CD14-positive monocyte (primary cell): Measurements from ENCODE around the gene PA2G4. TPM values are rescaled to one million over a fixed set of nuclear protein-coding genes. Genes with fewer than 3 reads are reported as not detected.

Source experiments
- DNase-seq, 3 donors: peaks; one replicate each; pipeline ENCODE4 v3.0.0-alpha.2; 2011 to 2022
- H2AFZ ChIP-seq: 2 replicates; pipeline ENCODE4 v1.6.0; 2012; ENCODE audit warnings: mild to moderate bottlenecking, low read depth, low read length, inconsistent platforms; ENCODE audit not compliant: insufficient read depth, poor library complexity, severe bottlenecking
- H3K27ac ChIP-seq, 2 donors: 1 replicate in 1 of 2; 2 replicates in 1 of 2; pipeline ENCODE4 v1.5.1; 2012 to 2013; ENCODE audit warnings: low read length in 2 of 2, control low read depth in 1 of 2, inconsistent platforms in 1 of 2, low read depth in 1 of 2, mild to moderate bottlenecking in 1 of 2
- H3K27me3 ChIP-seq, 2 donors: one replicate each; pipeline versions ENCODE4 v1.6.0 to v1.6.1; 2011 to 2013; ENCODE audit warnings: low read length in 2 of 2; ENCODE audit not compliant: control insufficient read depth in 2 of 2, insufficient read depth in 2 of 2
- H3K36me3 ChIP-seq, 2 donors: replicated peaks in 1 of 2; 1 replicate in 1 of 2; 2 replicates in 1 of 2; pipeline versions ENCODE4 v1.5.1 to v1.6.1; 2012 to 2013; ENCODE audit warnings: low read length in 2 of 2, control low read depth in 1 of 2, inconsistent platforms in 1 of 2, mild to moderate bottlenecking in 1 of 2; ENCODE audit not compliant: insufficient read depth in 2 of 2, control insufficient read depth in 1 of 2
- H3K4me1 ChIP-seq, 2 donors: 1 replicate in 1 of 2; 2 replicates in 1 of 2; pipeline versions ENCODE4 v1.5.1 to v1.6.1; 2012 to 2013; ENCODE audit warnings: low read length in 2 of 2, control low read depth in 1 of 2, inconsistent platforms in 1 of 2, mild to moderate bottlenecking in 1 of 2, moderate library complexity in 1 of 2; ENCODE audit not compliant: insufficient read depth in 2 of 2, control insufficient read depth in 1 of 2
- H3K4me2 ChIP-seq: replicated peaks from 2 replicates; pipeline ENCODE3; 2012; ENCODE audit warnings: low read length, moderate library complexity, mild to moderate bottlenecking; ENCODE audit not compliant: poor library complexity, severe bottlenecking; ENCODE audit errors: extremely low read depth
- H3K4me3 ChIP-seq, 3 experiments: fragments of 200-600 bp in 1 of 3; sonication (generic) in 1 of 3; replicated peaks in 1 of 3; 1 replicate in 2 of 3; 2 replicates in 1 of 3; pipeline ENCODE4 v1.5.1; 2011 to 2013; ENCODE audit warnings: low read length in 3 of 3, mild to moderate bottlenecking in 3 of 3, control low read depth in 2 of 3, low read depth in 2 of 3, inconsistent platforms in 1 of 3, moderate library complexity in 1 of 3
- H3K79me2 ChIP-seq: 2 replicates; pipeline ENCODE4 v1.6.0; 2012; ENCODE audit warnings: mild to moderate bottlenecking, control low read depth, inconsistent platforms, low read length, moderate library complexity; ENCODE audit not compliant: insufficient read depth
- H3K9ac ChIP-seq: 2 replicates; pipeline ENCODE4 v1.6.0; 2017; ENCODE audit warnings: low read length, mild to moderate bottlenecking; ENCODE audit not compliant: insufficient read depth, poor library complexity, severe bottlenecking
- H3K9me3 ChIP-seq, 2 donors: replicated peaks in 1 of 2; 1 replicate in 1 of 2; 2 replicates in 1 of 2; pipeline versions ENCODE4 v1.5.1 to v1.6.1; 2012 to 2013; ENCODE audit warnings: low read length in 2 of 2, control low read depth in 1 of 2; ENCODE audit not compliant: control insufficient read depth in 1 of 2, insufficient read depth in 1 of 2
- H4K20me1 ChIP-seq: 2 replicates; pipeline ENCODE4 v1.6.0; 2012; ENCODE audit warnings: mild to moderate bottlenecking, low read length, control low read depth, moderate library complexity; ENCODE audit not compliant: insufficient read depth
- H3K27ac Mint-ChIP-seq, 7 donors: one replicate each; pipeline ENCODE4 v1.8.0; 2020; ENCODE audit warnings: mild to moderate bottlenecking in 7 of 7, mixed read lengths in 7 of 7, moderate library complexity in 6 of 7, inconsistent platforms in 2 of 7
- H3K27me3 Mint-ChIP-seq, 3 donors: one replicate each; pipeline ENCODE4 v1.8.0; 2021 to 2022; ENCODE audit warnings: low read depth in 3 of 3, mild to moderate bottlenecking in 3 of 3, mixed read lengths in 3 of 3, moderate library complexity in 3 of 3, inconsistent platforms in 1 of 3
- H3K36me3 Mint-ChIP-seq, 2 donors: one replicate each; pipeline ENCODE4 v1.8.0; 2020; ENCODE audit warnings: mixed read lengths in 2 of 2, inconsistent platforms in 1 of 2, mild to moderate bottlenecking in 1 of 2
- H3K4me1 Mint-ChIP-seq: one replicate; pipeline ENCODE4 v1.8.0; 2020; ENCODE audit warnings: mild to moderate bottlenecking, mixed read lengths
- H3K4me3 Mint-ChIP-seq, 2 donors: one replicate each; pipeline ENCODE4 v1.8.0; 2020; ENCODE audit warnings: mild to moderate bottlenecking in 2 of 2, mixed read lengths in 2 of 2, moderate library complexity in 1 of 2
- H3K9me3 Mint-ChIP-seq, 7 donors: one replicate each; pipeline ENCODE4 v1.8.0; 2020 to 2022; ENCODE audit warnings: mixed read lengths in 7 of 7, mild to moderate bottlenecking in 6 of 7, moderate library complexity in 6 of 7, inconsistent platforms in 2 of 7
- WGBS: methylation state at CpG from one replicate; pipeline ENCODE4 v1.1.5; 2013; ENCODE audit warnings: missing lambda C conversion rate; ENCODE audit not compliant: insufficient coverage; 5-methylcytosine and 5-hydroxymethylcytosine counted together
- intact Hi-C, 2 donors: fragments of 100-400 bp; cut with micrococcal nuclease; formaldehyde crosslinking; loops; one replicate each; pipeline versions ENCODE4 v1.15.0 to v1.15.1; 2023
- polyA plus RNA-seq, 3 donors: library from polyadenylated mRNA; depleted of rRNA in 1 of 3; unstranded in 2 of 3; stranded (reverse) in 1 of 3; fragments of 300-500 nt in 2 of 3; fragments of >200 nt in 1 of 3; fragmentation: Illumina TruSeq in 2 of 3; gene quantifications; 1 replicate in 2 of 3; 2 replicates in 1 of 3; pipeline ENCODE4 v1.2.3, GENCODE V29; 2012 to 2021
- TF ChIP-seq, protein P1 (sequence below): fragments of 200-600 bp; IDR thresholded peaks from one replicate; pipeline ENCODE4 v1.8.0; 2022; ENCODE audit warnings: antibody characterized with exemption, mild to moderate bottlenecking

The PA2G4 gene
- polyA plus RNA-seq, 3 donors = 83.0 to 84.2 (median 83.0) TPM

DNA sequence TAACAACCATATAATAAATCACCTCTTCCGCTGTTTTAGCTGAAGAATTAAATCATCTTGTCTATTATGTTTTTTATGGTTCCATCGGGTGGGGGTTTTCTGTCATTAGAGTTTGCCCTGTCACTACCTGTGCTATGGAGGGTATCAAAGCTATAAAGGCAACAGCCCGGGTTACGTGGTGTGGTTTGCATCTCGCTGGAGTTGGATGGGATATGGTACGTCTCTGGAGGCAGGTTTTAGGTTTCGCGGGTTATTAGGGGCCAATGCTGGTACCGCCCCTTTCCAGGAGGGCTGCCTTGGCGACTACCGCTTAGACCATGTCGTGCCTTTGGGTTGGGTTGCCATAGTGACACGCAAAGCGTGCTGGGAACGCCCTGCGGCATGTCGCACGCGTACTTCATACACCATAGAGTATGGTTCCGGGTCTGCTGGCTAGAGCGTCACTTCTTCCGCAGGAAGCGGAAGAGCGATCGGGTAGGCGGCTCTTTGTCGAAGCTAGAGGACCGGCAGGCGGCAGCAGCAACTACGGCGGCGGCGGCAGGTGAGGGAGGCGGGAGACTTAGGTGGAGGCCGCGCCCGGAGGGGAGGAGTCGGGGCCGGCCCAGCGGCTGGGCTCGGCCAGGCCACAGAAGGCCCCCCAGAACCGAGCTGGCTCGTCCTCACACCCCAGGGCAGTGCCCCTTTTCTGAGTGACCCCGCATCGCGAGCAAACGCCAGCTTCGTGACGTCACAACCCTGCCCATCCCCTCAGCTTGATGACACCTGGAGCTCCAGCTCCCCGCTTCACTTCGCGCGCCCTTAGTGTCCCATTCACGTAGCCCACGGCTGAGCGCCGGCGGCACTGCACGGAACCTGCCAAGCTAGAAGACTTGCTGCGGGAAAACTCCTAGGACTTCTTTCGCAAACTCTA, 13.7 kb downstream of the PA2G4 start, which contains the start of gene ZC3H10:
TSS of gene ZC3H10 (plus strand) at position 489 of the 910 bp plus-strand sequence. CDS start 2,297 bp downstream, outside the sequence.
- Histone ChIP-seq H3K4me3 (peak within 1 kb of the TSS; percentile 89 to 97 (median 89)), H3K4me1 (peaks cover 30 to 35% of the 10 kb centered on the region in 2 donors), H3K9me3 (no peaks in the 10 kb centered on the region), H3K27me3 (no peaks in the 10 kb centered on the region), H3K4me2 (peak within 1 kb of the TSS; percentile 85), H3K36me3 (peaks cover 21 to 39% of the 10 kb centered on the region in 2 donors), H2AFZ (peak within 1 kb of the TSS; percentile 68), H3K27ac (peak within 1 kb of the TSS; percentile 92 to 98), H3K9ac (peak within 1 kb of the TSS; percentile 91), H4K20me1 (peaks cover 27% of the 10 kb centered on the region), H3K79me2 (peaks cover 62% of the 10 kb centered on the region)
- no peaks in the 10 kb centered on the region for H3K27me3 Mint-ChIP-seq
- H3K4me3 Mint-ChIP-seq = peak within 1 kb of the TSS; percentile 95 to 98
- intact Hi-C loops = loop anchor here (2.0 to 10.0 kb wide), 7 partner anchors 34 to 293 kb away; partner anchors contain the start of genes RPS26 (in 2 of the 2), DNAJC14 (in 1 of the 2), MYL6 (in 1 of the 2) and MYL6B (in 1 of the 2)
- H3K4me1 Mint-ChIP-seq = peaks cover 38% of the 10 kb centered on the region
- H3K9me3 Mint-ChIP-seq = no peaks in the 10 kb centered on the region
- under 1% methylated on average over 60 of the region's 61 CpGs for WGBS
- H3K27ac Mint-ChIP-seq = peak within 1 kb of the TSS; percentile 97 to 100 (median 99)
- TF ChIP-seq, protein P1, sequence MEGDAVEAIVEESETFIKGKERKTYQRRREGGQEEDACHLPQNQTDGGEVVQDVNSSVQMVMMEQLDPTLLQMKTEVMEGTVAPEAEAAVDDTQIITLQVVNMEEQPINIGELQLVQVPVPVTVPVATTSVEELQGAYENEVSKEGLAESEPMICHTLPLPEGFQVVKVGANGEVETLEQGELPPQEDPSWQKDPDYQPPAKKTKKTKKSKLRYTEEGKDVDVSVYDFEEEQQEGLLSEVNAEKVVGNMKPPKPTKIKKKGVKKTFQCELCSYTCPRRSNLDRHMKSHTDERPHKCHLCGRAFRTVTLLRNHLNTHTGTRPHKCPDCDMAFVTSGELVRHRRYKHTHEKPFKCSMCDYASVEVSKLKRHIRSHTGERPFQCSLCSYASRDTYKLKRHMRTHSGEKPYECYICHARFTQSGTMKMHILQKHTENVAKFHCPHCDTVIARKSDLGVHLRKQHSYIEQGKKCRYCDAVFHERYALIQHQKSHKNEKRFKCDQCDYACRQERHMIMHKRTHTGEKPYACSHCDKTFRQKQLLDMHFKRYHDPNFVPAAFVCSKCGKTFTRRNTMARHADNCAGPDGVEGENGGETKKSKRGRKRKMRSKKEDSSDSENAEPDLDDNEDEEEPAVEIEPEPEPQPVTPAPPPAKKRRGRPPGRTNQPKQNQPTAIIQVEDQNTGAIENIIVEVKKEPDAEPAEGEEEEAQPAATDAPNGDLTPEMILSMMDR = peak; percentile 44
- DNase-seq = peak; percentile 100
- H3K36me3 Mint-ChIP-seq = peaks cover 36 to 39% of the 10 kb centered on the region in 2 donors

DNA sequence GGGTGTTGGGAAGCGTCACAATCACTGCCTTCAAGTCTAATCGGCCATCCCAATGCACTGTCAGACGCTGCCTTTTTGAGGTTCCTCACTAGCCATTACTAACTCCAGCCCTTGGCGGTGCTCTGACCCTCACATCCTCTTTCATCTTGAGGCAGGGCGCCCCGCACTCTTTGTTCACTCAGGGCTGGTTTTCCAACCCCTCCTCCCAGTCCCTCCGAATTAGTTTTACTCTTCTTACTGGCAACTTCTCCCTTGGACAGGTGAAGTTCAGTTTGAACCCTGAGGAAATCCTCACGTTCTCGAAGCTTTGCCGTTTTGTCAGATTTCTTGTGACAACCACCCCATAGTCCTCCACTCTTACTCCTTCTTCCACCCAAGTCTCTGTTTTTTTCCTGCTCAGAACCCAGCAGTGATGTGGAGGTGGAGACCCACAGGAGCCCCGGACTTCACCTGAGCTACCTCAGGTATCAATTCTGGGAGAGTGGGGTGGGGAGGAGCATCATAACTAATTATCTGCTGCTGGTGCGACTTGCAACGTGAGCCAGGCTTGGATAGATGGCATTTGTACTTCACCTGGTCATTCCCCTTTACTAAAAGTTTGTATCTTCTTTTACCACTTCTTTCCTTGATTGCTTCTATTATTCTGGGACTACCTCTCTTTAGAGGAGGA, 14.5 kb downstream of the PA2G4 start:
- Histone ChIP-seq H3K9ac (peak overlapping the region; percentile 84), H3K4me3 (peak overlapping the region; percentile 49 to 97 (median 89)), H3K27me3 (no peaks in the 10 kb centered on the region), H4K20me1 (peaks cover 28% of the 10 kb centered on the region), H3K79me2 (peaks cover 70% of the 10 kb centered on the region), H3K9me3 (no peaks in the 10 kb centered on the region), H2AFZ (peak overlapping the region; percentile 68), H3K4me1 (peaks cover 33 to 42% of the 10 kb centered on the region in 2 donors), H3K27ac (peak overlapping the region; percentile 92 to 98), H3K4me2 (peak overlapping the region; percentile 85), H3K36me3 (peaks cover 16 to 31% of the 10 kb centered on the region in 2 donors)
- intact Hi-C loops = loop anchor here (2.0 to 10.0 kb wide), 7 partner anchors 33 to 294 kb away; partner anchors contain the start of genes RPS26 (in 2 of the 2), DNAJC14 (in 1 of the 2), MYL6 (in 1 of the 2) and MYL6B (in 1 of the 2)
- no peaks in the 10 kb centered on the region for H3K27me3 Mint-ChIP-seq
- H3K36me3 Mint-ChIP-seq = peaks cover 28 to 39% of the 10 kb centered on the region in 2 donors
- peak overlapping the region; percentile 95 to 98 for H3K4me3 Mint-ChIP-seq
- peak overlapping the region; percentile 96 to 100 (median 99) for H3K27ac Mint-ChIP-seq
- peak in 2 of 3 donors; percentile 69 to 80 for DNase-seq
- H3K9me3 Mint-ChIP-seq = no peaks in the 10 kb centered on the region
- TF ChIP-seq, protein P1 = no peak
- WGBS = 6% methylated on average over 12 of the region's 13 CpGs
- peaks cover 46% of the 10 kb centered on the region for H3K4me1 Mint-ChIP-seq
